ENCODE measurements around the gene KCNQ5. TPM values are rescaled to one million over a fixed set of nuclear protein-coding genes. Genes with fewer than 3 reads are reported as not detected.
"Not testable (repeated sequence)": the region's sequence is repeated elsewhere in the genome, so short reads cannot be mapped to it uniquely, and the experiment has no call there.

KCNQ5 gene
- total RNA-seq, 4 donors from 2014 or later = 0.52 to 0.97 (median 0.59) TPM

DNA sequence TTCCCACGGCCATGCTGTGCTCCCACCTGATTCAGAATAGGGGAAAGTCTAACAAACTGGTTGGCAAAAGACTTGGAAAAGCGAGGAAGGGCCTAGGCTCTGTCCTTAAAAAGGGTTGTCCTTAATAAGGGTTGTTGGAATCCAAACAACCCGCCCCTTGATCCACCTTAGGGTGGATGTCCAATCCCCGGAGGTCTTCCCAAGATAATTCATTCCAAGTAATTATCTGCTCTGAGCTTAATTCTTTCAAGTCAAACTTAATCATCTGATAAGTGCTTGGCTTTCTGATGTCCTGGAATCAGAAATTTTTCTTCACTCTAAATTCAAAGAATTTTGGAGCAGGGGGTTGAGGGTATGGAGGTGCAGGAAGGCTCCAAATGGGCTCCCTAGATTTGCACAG, 603.5 kb downstream of the KCNQ5 start, which contains the start of gene KHDC1L:
Gene KHDC1L (minus strand): TSS at position 101 of the 400 bp plus-strand sequence. CDS start 88 bp downstream, at position 13.
- WGBS, 2 donors = 86 to 91% methylated on average over 4 of the region's 4 CpGs
- intact Hi-C loops (cut with DNase I; ENCODE audit: low total_unique reads) = no loop called here
- TF ChIP-seq CTCF (IDR thresholded peaks at IDR 0.05) (no peak), POLR2A (IDR thresholded peaks at IDR 0.05) (no peak)
- DNase-seq (ENCODE audit: low spot score in 2 of 2) = no peak
- no peak within 1 kb of the TSS for H3K4me3 ChIP-seq (ENCODE audit: low read depth, poor library complexity, severe bottlenecking)

- TF ChIP-seq POLR2A (IDR thresholded peaks at IDR 0.05) (no peak), CTCF (IDR thresholded peaks at IDR 0.05) (no peak)
- DNase-seq (ENCODE audit: low spot score in 2 of 2) = no peak
- H3K4me3 ChIP-seq (ENCODE audit: low read depth, poor library complexity, severe bottlenecking) = no peak overlapping the region
- 94 to 95% methylated on average over 3 of the region's 3 CpGs for WGBS, 2 donors
- intact Hi-C loops (cut with DNase I; ENCODE audit: low total_unique reads) = no loop called here
These were observed 605.9 kb downstream of the KCNQ5 start for GRCh38 chr6:73227606-73228255.

GRCh38 chr6:73231986-73232391, 610.1 kb downstream of the KCNQ5 start:
- 46 to 56% methylated on average over 1 of the region's 1 CpG for WGBS, 2 donors
- intact Hi-C loops (cut with DNase I; ENCODE audit: low total_unique reads) = no loop called here

GRCh38 chr6:73233048-73233447, 611.2 kb downstream of the KCNQ5 start:
- DNase-seq (ENCODE audit: low spot score in 2 of 2) = no peak

More at GRCh38 chr6:73231986-73232391, 610.1 kb downstream of the KCNQ5 start:
- H3K4me3 ChIP-seq (ENCODE audit: low read depth, poor library complexity, severe bottlenecking) = no peak overlapping the region
- TF ChIP-seq POLR2A (IDR thresholded peaks at IDR 0.05) (no peak), CTCF (IDR thresholded peaks at IDR 0.05) (no peak)
- DNase-seq (ENCODE audit: low spot score in 2 of 2) = no peak

DNA sequence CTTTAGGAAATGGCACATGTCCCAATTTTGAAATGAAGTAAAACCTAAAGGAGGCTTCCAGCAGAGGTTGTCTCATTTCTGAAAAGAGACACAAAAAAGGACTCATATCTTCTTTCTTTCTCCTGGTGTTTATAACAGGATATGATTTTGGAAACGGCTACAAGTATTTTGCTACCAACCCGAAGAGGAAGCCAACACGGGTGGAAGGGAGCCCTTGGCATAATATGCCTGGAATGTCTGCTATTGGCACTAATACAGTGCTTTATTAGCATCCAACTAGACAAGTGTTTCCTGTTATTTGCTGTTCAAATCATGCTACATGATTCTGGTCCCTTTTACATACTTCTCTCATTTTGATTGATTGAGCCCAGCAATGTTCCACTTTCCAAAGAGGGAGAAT, 612.1 kb downstream of the KCNQ5 start:
- 12 to 15% methylated on average over 3 of the region's 3 CpGs for whole genome bisulfite sequencing, 2 donors
- H3K4me3 ChIP-seq (ENCODE audit: low read depth, poor library complexity, severe bottlenecking); DNase-seq (ENCODE audit: low spot score in 2 of 2); intact Hi-C loops (cut with DNase I; ENCODE audit: low total_unique reads): not testable (repeated sequence)

More at GRCh38 chr6:73233048-73233447, 611.2 kb downstream of the KCNQ5 start:
- TF ChIP-seq CTCF (IDR thresholded peaks at IDR 0.05) (no peak), POLR2A (IDR thresholded peaks at IDR 0.05) (no peak)
- intact Hi-C loops (cut with DNase I; ENCODE audit: low total_unique reads) = no loop called here
- H3K4me3 ChIP-seq (ENCODE audit: low read depth, poor library complexity, severe bottlenecking) = no peak overlapping the region
- 87 to 92% methylated on average over 6 of the region's 6 CpGs for whole genome bisulfite sequencing, 2 donors

GRCh38 chr6:73234733-73235132, 612.9 kb downstream of the KCNQ5 start:
- WGBS, 2 donors = 77 to 85% methylated on average over 1 of the region's 1 CpG
- H3K4me3 ChIP-seq (ENCODE audit: low read depth, poor library complexity, severe bottlenecking) = no peak overlapping the region

More at GRCh38 chr6:73234733-73235132, 612.9 kb downstream of the KCNQ5 start:
- no peak for TF ChIP-seq CTCF (IDR thresholded peaks at IDR 0.05)
- no peak for TF ChIP-seq POLR2A (IDR thresholded peaks at IDR 0.05)
- no peak for DNase-seq (ENCODE audit: low spot score in 2 of 2)
- intact Hi-C loops (cut with DNase I; ENCODE audit: low total_unique reads) = no loop called here
